T-helper 1 cell treated with Interleukin-12 subunit alpha and Interleukin-12 subunit beta and Interleukin-4 antibody, amounts not matched to agents 30 ng/mL and 1 ng/mL, for 36 hours (primary cell): Measurements from ENCODE around the gene TKFC. TPM values are rescaled to one million over a fixed set of nuclear protein-coding genes. Genes with fewer than 3 reads are reported as not detected.
"Not testable (repeated sequence)": the region's sequence is repeated elsewhere in the genome, so short reads cannot be mapped to it uniquely, and the experiment has no call there.

ENCODE experiments used
- intact Hi-C: fragments of 100-400 bp; cut with micrococcal nuclease; formaldehyde crosslinking; loops from one replicate; pipeline ENCODE4 v1.15.1; 2024
- total RNA-seq: library from RNA; stranded (reverse); gene quantifications from 2 replicates; pipeline ENCODE4 v1.2.3, GENCODE V29; 2022

TKFC gene
- total RNA-seq, 1 donor from 2014 or later, result 32.6 TPM

- intact Hi-C loops, result loop anchor here (1.0 to 5.0 kb wide), 9 partner anchors 23 to 1695 kb away; partner anchors contain the start of genes CCDC86, CPSF7, FEN1 and PATL1
Observed at GRCh38 chr11:61361741-61362541, 28.9 kb downstream of the TKFC start, which contains the start of the genes CYB561A3 and TMEM138. TSS of gene CYB561A3 (minus strand) at chr11:61361882. CDS start at chr11:61356713, 5,169 bp downstream. TSS of gene TMEM138 (plus strand) at chr11:61362374. CDS start at chr11:61364391, 2,017 bp downstream.

DNA sequence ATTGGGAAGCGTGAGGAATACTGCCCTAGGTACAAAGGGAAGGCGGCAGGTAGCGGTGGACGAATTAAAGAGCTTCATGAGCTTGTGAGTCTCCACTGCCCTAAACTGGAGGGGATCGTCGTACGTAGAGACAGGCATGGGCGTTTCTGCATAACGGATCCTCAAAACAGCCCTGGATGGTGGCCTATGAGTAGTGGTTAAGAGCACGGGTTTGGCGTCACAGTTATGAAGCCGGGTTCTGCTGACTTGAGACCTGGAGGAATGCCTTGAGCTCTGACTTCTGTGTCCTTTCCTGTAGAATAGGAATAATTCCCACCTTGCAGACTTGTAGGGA, 29.5 kb downstream of the TKFC start:
- intact Hi-C loops, result loop anchor here (1.0 to 5.0 kb wide), 8 partner anchors 23 to 1695 kb away; partner anchors contain the start of genes CCDC86, FEN1, PATL1 and PRPF19

DNA sequence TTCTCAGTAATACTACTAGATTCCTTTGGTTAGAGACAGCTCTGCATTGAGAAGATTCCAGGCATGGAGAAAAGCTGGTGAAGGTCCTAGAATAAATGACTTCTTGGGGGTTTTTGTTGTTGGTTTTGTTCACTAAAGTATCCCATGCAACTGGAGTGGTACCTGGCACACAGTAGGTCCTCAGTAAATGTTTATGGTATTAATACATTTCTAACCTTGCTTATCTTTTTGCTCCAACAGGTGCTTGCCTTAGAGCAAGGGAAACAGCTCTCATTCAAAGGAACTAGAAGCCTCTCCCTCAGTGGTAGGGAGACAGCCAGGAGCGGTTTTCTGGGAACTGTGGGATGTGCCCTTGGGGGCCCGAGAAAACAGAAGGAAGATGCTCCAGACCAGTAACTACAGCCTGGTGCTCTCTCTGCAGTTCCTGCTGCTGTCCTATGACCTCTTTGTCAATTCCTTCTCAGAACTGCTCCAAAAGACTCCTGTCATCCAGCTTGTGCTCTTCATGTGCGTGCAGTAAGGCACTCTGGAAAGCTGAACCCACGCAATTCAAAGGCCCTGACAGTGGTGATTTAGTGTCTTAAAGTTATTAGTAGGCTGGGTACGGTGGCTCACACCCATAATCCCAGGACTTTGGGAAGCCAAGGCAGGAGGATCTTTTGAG, 31.1 kb downstream of the TKFC start:
- intact Hi-C loops, result loop anchor here (5.0 kb wide), 2 partner anchors 522 to 1697 kb away; partner anchors contain the start of genes CCDC86 and PATL1

- intact Hi-C loops, result no loop called here
Observed at GRCh38 chr11:61367406-61367805, 34.4 kb downstream of the TKFC start.

DNA sequence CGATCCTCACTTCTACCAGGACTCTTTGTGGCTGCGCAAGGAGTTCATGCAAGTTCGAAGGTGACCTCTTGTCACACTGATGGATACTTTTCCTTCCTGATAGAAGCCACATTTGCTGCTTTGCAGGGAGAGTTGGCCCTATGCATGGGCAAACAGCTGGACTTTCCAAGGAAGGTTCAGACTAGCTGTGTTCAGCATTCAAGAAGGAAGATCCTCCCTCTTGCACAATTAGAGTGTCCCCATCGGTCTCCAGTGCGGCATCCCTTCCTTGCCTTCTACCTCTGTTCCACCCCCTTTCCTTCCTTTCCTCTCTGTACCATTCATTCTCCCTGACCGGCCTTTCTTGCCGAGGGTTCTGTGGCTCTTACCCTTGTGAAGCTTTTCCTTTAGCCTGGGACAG, 35.6 kb downstream of the TKFC start:
- intact Hi-C loops, result no loop called here

DNA sequence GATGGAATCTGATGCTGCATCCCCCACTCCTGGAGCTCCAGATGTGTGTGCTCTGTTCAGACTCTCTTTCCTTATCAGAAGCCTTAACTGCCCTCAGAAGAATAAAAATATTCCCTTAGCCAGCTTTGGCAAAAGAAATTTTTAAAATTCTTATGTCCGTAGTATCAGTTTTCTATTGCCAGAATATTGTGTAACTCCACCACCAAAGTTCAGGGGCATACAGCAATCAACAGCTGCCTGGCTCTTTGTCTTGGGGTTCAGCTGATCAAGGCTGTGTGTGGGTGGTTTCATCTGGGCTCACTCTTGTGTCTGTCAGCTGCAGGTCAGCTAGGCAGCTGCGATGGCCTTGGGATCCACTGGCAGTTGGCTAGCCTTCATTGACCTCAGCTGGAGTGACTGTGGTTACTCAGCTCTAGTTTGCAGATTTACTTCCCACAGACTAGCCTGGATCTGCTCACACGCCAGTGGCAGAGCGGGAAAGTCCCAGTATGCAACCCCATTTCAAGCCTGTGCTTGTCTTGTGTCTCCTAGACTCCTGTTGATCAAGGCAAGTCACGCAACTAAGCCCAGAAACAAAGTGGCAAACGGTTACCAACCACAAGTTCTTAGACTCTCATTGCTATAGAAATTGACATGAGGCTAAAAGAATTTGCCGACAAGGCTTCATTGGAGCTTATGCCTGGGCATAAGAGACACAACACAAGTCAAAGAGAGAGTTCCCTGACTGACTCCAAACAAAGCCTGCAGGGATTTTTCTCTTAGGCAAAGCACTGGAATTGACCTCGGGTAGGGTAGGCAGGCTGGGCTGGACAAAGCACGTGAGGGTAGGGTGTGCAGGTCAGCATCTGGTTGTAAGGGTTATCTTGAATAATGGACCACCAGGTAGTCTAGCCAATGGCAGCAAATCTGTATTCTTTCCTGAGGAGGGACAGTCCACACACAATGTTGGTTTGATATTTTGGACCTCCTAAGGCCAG, 36.6 kb downstream of the TKFC start:
- intact Hi-C loops, result no loop called here

DNA sequence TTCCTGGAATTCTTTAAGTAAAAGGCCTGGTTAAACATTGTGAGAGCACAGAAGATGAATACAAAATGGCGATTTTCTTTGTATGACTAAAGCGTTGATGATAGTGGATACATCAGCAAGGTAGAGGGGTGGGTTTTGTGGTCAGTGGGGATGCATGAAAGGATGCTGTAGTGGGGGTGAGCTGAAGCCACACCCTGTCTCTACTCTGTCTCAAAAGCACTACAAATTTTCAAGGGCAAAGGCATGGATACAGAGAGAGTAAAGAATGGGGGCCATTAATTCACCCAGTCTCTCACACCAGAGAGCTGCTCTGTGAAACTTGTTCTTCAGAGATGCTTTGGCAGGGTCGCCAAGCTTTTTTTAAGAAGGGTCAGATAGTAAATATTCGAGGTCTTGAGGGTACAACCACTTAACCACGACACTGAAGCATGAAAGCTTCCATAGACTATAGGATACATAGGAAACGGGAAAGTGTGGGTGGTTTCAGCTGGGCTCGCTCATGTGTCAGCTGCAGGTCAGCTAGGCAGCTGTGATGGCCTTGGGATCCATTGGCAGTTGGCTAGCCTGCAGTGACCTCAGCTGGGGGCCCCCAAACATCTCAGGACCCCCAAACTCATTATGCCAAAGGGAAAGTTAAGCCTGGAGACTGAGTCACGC, 37.4 kb downstream of the TKFC start:
- intact Hi-C loops, result no loop called here

- intact Hi-C loops, result no loop called here
Observed at GRCh38 chr11:61372659-61373420, 39.8 kb downstream of the TKFC start.

DNA sequence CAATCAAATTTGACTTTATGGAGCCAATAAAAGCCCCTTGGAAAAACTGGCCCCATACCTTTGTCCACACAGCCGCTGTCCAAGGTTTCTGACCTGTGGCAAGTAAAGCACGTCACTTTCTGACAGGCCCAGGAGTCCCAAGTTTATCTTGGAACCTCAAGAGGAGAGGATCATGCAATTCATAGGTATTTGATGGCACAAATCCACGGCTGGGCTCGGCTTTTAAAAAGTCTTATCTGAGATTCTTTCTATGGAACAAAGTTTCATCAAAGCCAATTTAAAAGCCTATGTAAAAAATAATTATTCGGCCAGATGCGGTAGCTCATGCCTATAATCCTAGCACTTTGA, 42.7 kb downstream of the TKFC start:
- intact Hi-C loops, result no loop called here

DNA sequence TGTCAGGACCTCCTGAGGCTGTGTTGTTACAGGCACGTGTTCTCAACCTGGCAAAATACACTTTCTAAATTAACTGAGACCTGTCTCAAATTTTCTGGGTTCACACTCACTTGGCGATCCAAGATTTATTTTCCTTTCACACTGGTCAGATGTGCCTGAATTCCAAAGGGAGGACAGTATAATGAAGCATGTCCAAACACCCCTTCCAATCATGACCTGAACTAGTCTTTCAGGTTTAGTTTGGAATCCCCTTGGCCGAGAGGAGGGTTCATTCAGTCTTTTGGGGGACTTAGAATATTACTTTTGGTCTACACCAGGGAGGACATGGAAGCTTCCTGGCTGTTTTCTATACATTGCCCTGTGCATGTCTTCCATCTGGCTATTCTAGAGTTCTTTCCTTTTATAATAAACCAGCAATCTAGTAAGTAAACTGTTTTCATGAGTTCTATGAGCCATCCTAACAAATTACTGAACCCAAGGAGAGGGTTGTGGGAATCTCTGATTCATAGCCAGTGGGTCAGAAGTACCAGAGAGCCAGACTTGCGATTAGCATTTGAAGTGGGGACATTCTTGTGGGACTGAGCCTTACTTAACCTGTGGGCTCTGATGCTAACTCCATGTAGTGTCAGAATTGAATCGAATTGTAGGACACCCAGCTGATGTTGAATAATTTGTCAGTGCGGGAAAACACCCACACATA, 44.6 kb downstream of the TKFC start:
- intact Hi-C loops, result no loop called here

DNA sequence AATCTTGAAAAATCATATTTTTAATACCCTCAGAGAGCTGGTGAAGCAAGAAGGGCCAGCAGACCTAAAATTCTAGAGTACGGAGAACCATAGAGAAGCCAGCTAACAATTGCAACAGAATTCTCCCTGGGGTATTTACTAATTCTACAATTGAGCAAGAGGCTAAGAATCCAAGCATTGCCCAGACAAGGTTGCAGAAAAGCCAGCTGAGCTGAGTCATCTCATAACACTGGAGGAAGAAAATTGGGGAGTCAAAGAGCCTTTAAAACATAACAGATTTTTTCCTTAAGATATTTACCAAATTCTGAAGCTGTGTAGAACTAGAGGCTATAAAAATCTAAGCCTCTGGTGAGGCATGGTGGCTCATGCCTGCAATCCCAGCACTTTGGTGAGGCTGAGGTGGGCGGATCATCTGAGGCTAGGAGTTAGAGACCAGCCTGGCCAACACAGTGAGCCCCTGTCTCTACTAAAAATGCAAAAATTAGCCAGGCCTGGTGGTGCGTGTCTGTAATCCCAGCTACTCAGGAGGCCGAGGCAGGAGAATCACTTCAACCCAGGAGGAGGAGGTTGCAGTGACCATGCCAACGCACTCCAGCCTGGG, 45.8 kb downstream of the TKFC start:
- intact Hi-C loops, result no loop called here

GRCh38 chr11:61380884-61381283, 47.9 kb downstream of the TKFC start:
- intact Hi-C loops, result no loop called here

GRCh38 chr11:61383859-61384258, 50.8 kb downstream of the TKFC start:
- intact Hi-C loops, result not testable (repeated sequence)

- intact Hi-C loops, result loop anchor here (1.0 kb wide), 5 partner anchors 22 to 553 kb away; partner anchors contain the start of gene TMEM138
Observed at GRCh38 chr11:61384271-61385242, 51.5 kb downstream of the TKFC start.

GRCh38 chr11:61390161-61390560, 57.1 kb downstream of the TKFC start:
- intact Hi-C loops, result loop anchor here (10.0 kb wide), 1 partner anchor 365 kb away; no protein-coding TSS in a partner anchor

DNA sequence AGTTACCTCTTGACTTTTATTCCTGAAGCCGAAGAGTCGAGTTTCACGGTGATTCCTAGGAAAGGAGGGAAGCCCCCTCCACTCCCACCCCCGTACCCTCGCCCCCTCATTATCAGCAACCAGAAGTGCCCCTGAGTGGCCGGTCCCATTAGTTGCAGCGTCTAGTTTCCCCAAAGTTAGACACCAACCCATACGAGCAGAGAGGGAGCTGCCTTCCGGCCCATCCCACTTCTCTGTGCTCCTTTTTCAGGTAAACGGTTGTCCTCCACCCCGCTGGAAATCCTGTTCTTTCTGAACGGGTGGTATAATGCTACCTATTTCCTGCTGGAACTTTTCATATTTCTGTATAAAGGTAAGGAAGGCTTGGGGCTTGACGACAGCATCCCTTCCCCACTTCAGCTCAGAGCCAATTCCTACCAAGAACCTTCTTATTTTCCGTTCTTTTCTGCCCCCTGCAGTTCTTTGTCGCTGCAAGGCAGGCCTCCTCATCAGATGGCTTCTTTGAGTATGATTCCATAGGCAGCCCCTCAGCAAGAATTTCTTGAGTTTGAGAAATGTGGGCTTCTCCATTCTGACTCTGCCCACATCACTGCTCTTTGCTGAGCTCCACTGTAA, 60.1 kb downstream of the TKFC start:
- intact Hi-C loops, result loop anchor here (1.0 to 10.0 kb wide), 4 partner anchors 31 to 368 kb away; partner anchors contain the start of genes CPSF7 and TMEM138
